ENCODE measurements around the gene ZBTB7C. TPM values are rescaled to one million over a fixed set of nuclear protein-coding genes. Genes with fewer than 3 reads are reported as not detected.

The ZBTB7C gene
- total RNA-seq, 1 experiment from 2014 or later = 0.33 TPM

GRCh38 chr18:48134609-48135008 lies 274.6 kb downstream of the ZBTB7C start:
- no peak overlapping the region for H2BK20ac ChIP-seq (ENCODE audit: low read depth, low read length, poor library complexity, severe bottlenecking)
- Mint-ChIP-seq H3K27me3 (ENCODE audit: low read depth) (peaks cover 70% of the 10 kb centered on the region), H3K4me1 (peaks cover 29 to 44% of the 10 kb centered on the region in 2 experiments), H3K36me3 (ENCODE audit: insufficient read depth in 1 of 3, low read depth in 3 of 3) (no peaks in the 10 kb centered on the region), H3K27ac (no peak overlapping the region), H3K9me3 (no peaks in the 10 kb centered on the region; a peak in 1 of 5 replicates), H3K4me3 (no peak overlapping the region; a peak in 1 of 5 replicates)
- peaks cover 24% of the 10 kb centered on the region; the same call in 1 of the 2 replicates for H3K27me3 ChIP-seq (ENCODE audit: insufficient read depth, low read length)
- H3K23me2 ChIP-seq (ENCODE audit: insufficient read length, low read depth, low read length, poor library complexity, severe bottlenecking) = peaks cover 9% of the 10 kb centered on the region
- no peak overlapping the region for H2BK120ac ChIP-seq (ENCODE audit: low read depth, low read length, poor library complexity, severe bottlenecking)
- no peak overlapping the region for H2BK12ac ChIP-seq (ENCODE audit: insufficient read length, low read depth, low read length)
- H2BK15ac ChIP-seq (ENCODE audit: low read depth, low read length) = no peak overlapping the region
- H3K9me3 ChIP-seq (ENCODE audit: control insufficient read depth, low read depth, low read length) = no peaks in the 10 kb centered on the region
- no peak overlapping the region for H3K4ac ChIP-seq (ENCODE audit: low read depth, low read length)
- H2BK5ac ChIP-seq (ENCODE audit: insufficient read length, low read length) = no peak overlapping the region
- TF ChIP-seq CTCF (conservative IDR thresholded peaks at IDR 0.05) = no peak
- H3K79me2 ChIP-seq (ENCODE audit: insufficient read depth, low read length) = no peaks in the 10 kb centered on the region
- no peak overlapping the region for H4K91ac ChIP-seq (ENCODE audit: insufficient read length, low read depth, low read length)
- H3K79me1 ChIP-seq (ENCODE audit: insufficient read depth, low read depth, low read length, poor library complexity, severe bottlenecking) = no peaks in the 10 kb centered on the region
- H4K5ac ChIP-seq (ENCODE audit: insufficient read length, low read depth, low read length) = no peak overlapping the region
- H3T11ph ChIP-seq (ENCODE audit: low read length) = no peak overlapping the region
- H3K4me2 ChIP-seq (ENCODE audit: insufficient read depth, insufficient read length, low read length) = no peak overlapping the region
- no peak overlapping the region for H2AFZ ChIP-seq (ENCODE audit: low read length)
- H2AK5ac ChIP-seq (ENCODE audit: insufficient read length, low read length) = no peak overlapping the region
- no peak overlapping the region for H3K27ac ChIP-seq (ENCODE audit: insufficient read length, low read depth, low read length)
- no peak for DNase-seq
- H3K14ac ChIP-seq (ENCODE audit: insufficient read depth, low read length) = no peak overlapping the region
- no peak overlapping the region for H3K9ac ChIP-seq (ENCODE audit: extremely low read depth, insufficient read length, low read length)
- H4K20me1 ChIP-seq (ENCODE audit: control insufficient read depth, insufficient read depth, insufficient read length) = no peaks in the 10 kb centered on the region
- H4K8ac ChIP-seq (replicated peaks; ENCODE audit: insufficient read length, low read depth, low read length) = no peak overlapping the region
- no peak overlapping the region for H3K18ac ChIP-seq (ENCODE audit: insufficient read length, low read depth, low read length)
- WGBS (ENCODE audit: extremely low coverage, insufficient read length, low lambda C conversion rate) = no CpG with 5 or more reads among the region's 5 CpGs
- peaks cover 7% of the 10 kb centered on the region; the same call in 1 of the 2 replicates for H3K4me1 ChIP-seq (ENCODE audit: insufficient read depth, low read length)
- no peak overlapping the region for H3K56ac ChIP-seq (ENCODE audit: insufficient read length, low read depth, low read length)
- no peak overlapping the region for H3K23ac ChIP-seq (ENCODE audit: insufficient read length, low read depth, low read length)

Measured in H9 (cell line).